ENCODE measurements around the gene RASA2.

The RASA2 gene

DNA sequence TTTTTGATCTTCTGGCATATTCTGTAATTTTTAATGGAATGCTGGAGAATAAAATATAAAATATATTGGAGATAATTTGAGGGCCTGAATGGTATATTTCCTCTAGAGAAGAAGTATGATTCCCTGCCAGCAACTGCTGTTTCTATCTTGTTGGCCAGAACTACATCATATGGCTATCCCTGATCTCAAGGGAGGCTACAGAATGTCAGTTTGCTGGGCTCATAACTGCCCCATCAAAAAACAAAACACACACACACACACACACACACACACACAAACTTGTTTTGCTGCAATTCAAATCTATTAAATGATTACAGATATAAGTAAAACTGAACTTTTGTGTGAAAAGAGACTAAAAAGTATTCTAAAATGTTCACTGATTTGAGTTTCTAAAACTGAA is 51.0 kb downstream of the RASA2 start:
- H3K27me3 ChIP-seq (ENCODE audit: control insufficient read depth, insufficient read depth, low read length) = no peaks in the 10 kb centered on the region
- H3K36me3 ChIP-seq (ENCODE audit: control insufficient read depth, insufficient read depth, low read length) = peaks cover 10% of the 10 kb centered on the region
- no peaks in the 10 kb centered on the region; the same call in 1 of the 2 replicates for H3K9me3 ChIP-seq (ENCODE audit: control insufficient read depth, insufficient read depth, low read length)

DNA sequence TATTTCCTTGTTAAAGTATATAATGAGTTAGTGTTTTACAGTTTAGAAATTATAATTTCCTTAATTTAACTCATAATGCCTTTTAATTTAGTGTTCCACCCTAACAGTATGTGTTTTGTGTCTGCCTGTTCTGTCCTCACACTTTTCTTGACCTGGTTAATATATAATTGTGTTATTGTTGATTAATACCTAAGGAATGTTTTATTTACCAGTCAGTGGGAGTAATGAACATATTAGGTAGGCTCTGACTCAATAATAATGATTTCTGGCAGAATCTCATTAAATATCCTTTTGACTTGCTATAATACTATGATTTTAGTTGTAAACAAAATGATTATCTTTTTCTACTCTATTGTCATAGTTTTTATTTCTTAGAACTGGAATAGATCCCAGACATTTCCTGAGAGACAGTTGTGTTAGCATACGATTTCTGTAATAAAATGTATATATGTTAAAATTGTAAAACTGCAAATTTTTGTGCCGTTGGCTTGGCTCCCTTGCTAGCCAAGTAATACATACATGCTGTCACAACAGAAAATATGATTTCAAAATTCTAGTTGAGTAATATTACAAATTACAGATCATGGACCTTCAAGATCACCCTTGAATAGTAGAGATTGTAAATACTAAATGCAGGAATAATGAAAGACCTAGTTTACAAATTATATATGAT is 51.9 kb downstream of the RASA2 start:
- Histone ChIP-seq H3K27me3 (ENCODE audit: control insufficient read depth, insufficient read depth, low read length) (no peaks in the 10 kb centered on the region), H3K36me3 (ENCODE audit: control insufficient read depth, insufficient read depth, low read length) (peaks cover 10% of the 10 kb centered on the region), H3K9me3 (ENCODE audit: control insufficient read depth, insufficient read depth, low read length) (no peaks in the 10 kb centered on the region; the same call in 1 of the 2 replicates), H3K9ac (ENCODE audit: low read depth, low read length) (no peak overlapping the region), H3K4me1 (ENCODE audit: control insufficient read depth, insufficient read depth, low read length) (no peaks in the 10 kb centered on the region), H3K27ac (ENCODE audit: low read depth, low read length) (no peak overlapping the region), H3K4me3 (ENCODE audit: low read depth, low read length) (no peak overlapping the region)

More for the DNA sequence above, 51.0 kb downstream of the RASA2 start:
- no peak overlapping the region for H3K9ac ChIP-seq (ENCODE audit: low read depth, low read length)
- H3K4me3 ChIP-seq (ENCODE audit: low read depth, low read length) = no peak overlapping the region
- H3K27ac ChIP-seq (ENCODE audit: low read depth, low read length) = no peak overlapping the region
- no peaks in the 10 kb centered on the region for H3K4me1 ChIP-seq (ENCODE audit: control insufficient read depth, insufficient read depth, low read length)

DNA sequence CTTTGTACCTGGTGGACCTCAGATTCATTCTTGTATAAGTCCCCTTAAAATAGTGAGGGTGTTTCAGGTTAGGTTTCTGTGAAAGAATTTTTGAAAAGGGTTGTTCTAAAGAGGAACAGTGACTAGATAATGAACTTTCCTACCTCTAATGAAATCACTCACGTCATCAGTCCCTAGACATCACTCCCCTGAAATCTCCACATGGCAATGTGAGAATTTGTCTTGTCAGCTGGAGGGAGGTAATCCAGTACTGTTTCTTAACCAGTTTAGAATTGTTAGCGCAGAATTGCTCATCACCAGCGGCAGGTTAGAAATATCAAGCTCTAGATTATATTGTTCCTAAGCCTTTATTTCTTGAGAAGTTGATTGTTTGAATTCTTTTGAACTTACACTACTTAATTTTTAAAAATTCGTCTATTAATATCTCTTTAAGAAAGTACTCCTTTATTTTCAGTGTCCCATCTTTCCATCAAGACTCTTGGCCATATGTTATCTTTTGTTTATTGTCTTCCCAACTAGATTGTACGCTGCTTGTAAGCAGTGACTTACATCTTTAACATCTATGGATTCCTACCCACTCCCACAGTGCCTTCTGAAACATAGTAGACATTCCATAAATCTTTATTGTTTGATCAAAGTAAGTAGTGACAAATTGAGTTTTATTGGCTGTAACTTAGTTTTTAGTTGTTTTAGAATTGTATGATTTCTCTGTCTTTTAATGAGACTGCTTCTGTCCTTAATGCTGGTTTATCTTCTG is 52.8 kb downstream of the RASA2 start:
- no peaks in the 10 kb centered on the region for H3K4me1 ChIP-seq (ENCODE audit: control insufficient read depth, insufficient read depth, low read length)
- H3K9me3 ChIP-seq (ENCODE audit: control insufficient read depth, insufficient read depth, low read length) = no peaks in the 10 kb centered on the region; the same call in 1 of the 2 replicates
- no peaks in the 10 kb centered on the region for H3K27me3 ChIP-seq (ENCODE audit: control insufficient read depth, insufficient read depth, low read length)
- no peak overlapping the region for H3K9ac ChIP-seq (ENCODE audit: low read depth, low read length)
- H3K36me3 ChIP-seq (ENCODE audit: control insufficient read depth, insufficient read depth, low read length) = peaks cover 11% of the 10 kb centered on the region
- no peak overlapping the region for H3K27ac ChIP-seq (ENCODE audit: low read depth, low read length)
- H3K4me3 ChIP-seq (ENCODE audit: low read depth, low read length) = no peak overlapping the region

DNA sequence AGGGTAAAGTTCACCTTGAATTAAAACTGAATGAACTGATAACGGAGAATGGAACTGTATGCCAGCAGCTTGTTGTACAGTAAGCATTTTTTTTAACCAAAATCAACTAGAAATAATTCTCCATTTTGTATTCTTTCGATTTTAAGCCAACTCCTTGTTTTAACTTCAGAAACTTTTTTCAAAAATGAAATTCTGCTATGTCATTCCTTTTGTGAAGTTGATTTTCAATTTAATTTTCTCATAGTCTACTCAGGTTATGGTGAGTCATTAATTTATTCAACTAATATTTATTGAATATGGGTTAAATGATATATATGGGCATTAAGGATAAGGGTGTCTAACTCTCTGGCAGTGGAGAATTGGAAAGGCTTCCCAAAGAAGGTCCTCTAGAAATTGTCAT is 53.7 kb downstream of the RASA2 start:
- no peaks in the 10 kb centered on the region for H3K4me1 ChIP-seq (ENCODE audit: control insufficient read depth, insufficient read depth, low read length)
- no peaks in the 10 kb centered on the region; the same call in 1 of the 2 replicates for H3K9me3 ChIP-seq (ENCODE audit: control insufficient read depth, insufficient read depth, low read length)
- H3K9ac ChIP-seq (ENCODE audit: low read depth, low read length) = no peak overlapping the region
- H3K27me3 ChIP-seq (ENCODE audit: control insufficient read depth, insufficient read depth, low read length) = no peaks in the 10 kb centered on the region
- H3K36me3 ChIP-seq (ENCODE audit: control insufficient read depth, insufficient read depth, low read length) = peaks cover 13% of the 10 kb centered on the region
- no peak overlapping the region for H3K4me3 ChIP-seq (ENCODE audit: low read depth, low read length)
- no peak overlapping the region for H3K27ac ChIP-seq (ENCODE audit: low read depth, low read length)

DNA sequence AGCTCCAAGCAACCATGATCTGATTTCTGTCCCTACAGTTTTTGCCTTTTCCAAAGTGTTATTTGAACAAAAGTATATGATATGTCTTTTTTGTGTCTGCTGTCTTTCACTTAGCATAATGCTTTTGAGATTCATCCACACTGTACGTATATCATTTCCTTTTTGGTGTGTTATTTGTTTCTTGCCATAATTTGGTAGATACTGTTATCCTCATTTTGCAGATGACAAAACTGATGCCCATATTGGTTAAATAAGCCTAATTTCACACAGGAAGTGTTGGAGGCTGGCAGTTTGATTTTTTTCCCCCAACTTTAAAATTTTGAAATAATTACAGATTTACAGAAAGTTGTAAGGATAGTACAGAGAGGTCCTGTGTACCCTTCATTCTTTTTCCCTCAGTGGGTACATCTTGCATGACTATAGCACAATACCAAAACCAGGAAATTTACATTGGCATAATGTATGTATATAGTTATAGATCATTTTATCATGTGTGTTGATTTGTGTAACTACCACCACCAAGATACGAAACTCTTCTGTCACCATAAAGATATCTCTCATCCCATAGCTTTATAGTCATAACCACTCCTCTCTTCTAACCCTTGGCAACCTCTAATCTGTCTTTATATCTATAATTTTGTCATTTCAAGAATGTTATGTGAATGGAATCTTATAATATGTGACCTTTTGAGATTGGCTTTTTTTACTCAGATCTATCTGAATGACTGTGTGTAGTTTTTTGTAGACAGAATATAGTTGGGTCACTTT is 55.6 kb downstream of the RASA2 start:
- Histone ChIP-seq H3K27me3 (ENCODE audit: control insufficient read depth, insufficient read depth, low read length) (no peaks in the 10 kb centered on the region), H3K9ac (ENCODE audit: low read depth, low read length) (no peak overlapping the region), H3K9me3 (ENCODE audit: control insufficient read depth, insufficient read depth, low read length) (no peaks in the 10 kb centered on the region), H3K4me1 (ENCODE audit: control insufficient read depth, insufficient read depth, low read length) (no peaks in the 10 kb centered on the region), H3K27ac (ENCODE audit: low read depth, low read length) (no peak overlapping the region), H3K4me3 (ENCODE audit: low read depth, low read length) (no peak overlapping the region), H3K36me3 (ENCODE audit: control insufficient read depth, insufficient read depth, low read length) (peaks cover 9% of the 10 kb centered on the region)

DNA sequence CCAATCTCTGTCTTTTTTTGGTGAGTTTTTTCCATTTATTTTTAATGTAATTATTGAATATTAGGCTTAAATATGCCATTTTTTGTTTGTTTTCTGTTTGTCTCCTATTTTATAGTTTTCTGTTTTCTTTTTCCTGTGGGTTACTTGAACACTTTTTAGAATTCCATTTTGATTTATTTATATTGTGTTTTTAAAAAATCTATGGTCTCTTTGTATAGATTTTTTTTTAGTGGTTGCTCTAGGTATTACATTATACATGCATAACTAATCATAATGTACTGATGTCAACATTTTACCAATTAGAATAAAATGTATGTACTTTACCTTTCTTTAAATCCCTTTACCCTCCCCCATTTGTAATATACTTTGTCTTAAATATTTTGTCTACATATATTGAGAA is 56.2 kb downstream of the RASA2 start:
- Histone ChIP-seq H3K4me1 (ENCODE audit: control insufficient read depth, insufficient read depth, low read length) (no peaks in the 10 kb centered on the region), H3K27ac (ENCODE audit: low read depth, low read length) (no peak overlapping the region), H3K9ac (ENCODE audit: low read depth, low read length) (no peak overlapping the region), H3K9me3 (ENCODE audit: control insufficient read depth, insufficient read depth, low read length) (no peaks in the 10 kb centered on the region), H3K4me3 (ENCODE audit: low read depth, low read length) (no peak overlapping the region), H3K36me3 (ENCODE audit: control insufficient read depth, insufficient read depth, low read length) (peaks cover 9% of the 10 kb centered on the region), H3K27me3 (ENCODE audit: control insufficient read depth, insufficient read depth, low read length) (no peaks in the 10 kb centered on the region)

DNA sequence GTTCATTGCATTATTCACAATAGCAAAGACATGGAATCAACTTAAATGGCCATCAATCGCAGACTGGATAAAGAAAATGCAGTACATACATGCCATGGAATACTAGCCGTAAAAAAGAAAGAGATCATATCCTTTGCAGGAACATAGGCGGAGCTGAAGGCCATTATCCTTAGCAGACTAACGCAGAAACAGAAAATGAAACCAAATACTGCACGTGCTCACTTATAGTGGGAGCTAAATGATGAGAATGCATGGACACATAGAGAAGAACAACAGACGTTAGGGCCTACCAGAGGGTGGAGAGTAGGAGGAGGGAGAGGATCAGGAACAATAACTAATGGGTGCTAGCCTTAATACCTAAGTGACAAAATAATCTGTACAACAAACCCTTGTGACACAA is 57.9 kb downstream of the RASA2 start:
- H3K36me3 ChIP-seq (ENCODE audit: control insufficient read depth, insufficient read depth, low read length) = peaks cover 9% of the 10 kb centered on the region
- no peaks in the 10 kb centered on the region for H3K4me1 ChIP-seq (ENCODE audit: control insufficient read depth, insufficient read depth, low read length)
- H3K27ac ChIP-seq (ENCODE audit: low read depth, low read length) = no peak overlapping the region
- H3K27me3 ChIP-seq (ENCODE audit: control insufficient read depth, insufficient read depth, low read length) = no peaks in the 10 kb centered on the region
- no peak overlapping the region for H3K9ac ChIP-seq (ENCODE audit: low read depth, low read length)
- no peak overlapping the region for H3K4me3 ChIP-seq (ENCODE audit: low read depth, low read length)
- H3K9me3 ChIP-seq (ENCODE audit: control insufficient read depth, insufficient read depth, low read length) = no peaks in the 10 kb centered on the region

DNA sequence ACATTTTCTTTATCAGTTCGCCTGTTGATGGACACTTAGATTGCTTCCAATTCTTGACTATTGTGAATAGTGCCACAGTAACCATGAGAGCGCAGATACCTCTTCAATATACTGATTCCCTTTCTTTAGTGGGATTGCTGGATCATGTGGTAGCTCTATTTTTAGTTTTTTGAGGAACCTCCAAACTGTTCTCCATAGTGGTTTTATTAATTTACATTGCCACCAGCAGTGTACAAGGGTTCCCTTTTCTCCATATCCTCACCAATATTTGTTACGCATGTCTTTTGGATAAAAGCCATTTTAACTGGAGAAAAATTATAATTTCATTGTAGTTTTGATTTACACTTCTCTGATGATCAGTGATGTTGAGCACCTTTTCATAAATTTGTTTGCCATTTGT is 59.3 kb downstream of the RASA2 start:
- H3K27ac ChIP-seq (ENCODE audit: low read depth, low read length) = no peak overlapping the region
- H3K4me1 ChIP-seq (ENCODE audit: control insufficient read depth, insufficient read depth, low read length) = no peaks in the 10 kb centered on the region
- H3K9ac ChIP-seq (ENCODE audit: low read depth, low read length) = no peak overlapping the region
- H3K36me3 ChIP-seq (ENCODE audit: control insufficient read depth, insufficient read depth, low read length) = peaks cover 6% of the 10 kb centered on the region
- no peaks in the 10 kb centered on the region for H3K27me3 ChIP-seq (ENCODE audit: control insufficient read depth, insufficient read depth, low read length)
- H3K9me3 ChIP-seq (ENCODE audit: control insufficient read depth, insufficient read depth, low read length) = no peaks in the 10 kb centered on the region
- H3K4me3 ChIP-seq (ENCODE audit: low read depth, low read length) = no peak overlapping the region

DNA sequence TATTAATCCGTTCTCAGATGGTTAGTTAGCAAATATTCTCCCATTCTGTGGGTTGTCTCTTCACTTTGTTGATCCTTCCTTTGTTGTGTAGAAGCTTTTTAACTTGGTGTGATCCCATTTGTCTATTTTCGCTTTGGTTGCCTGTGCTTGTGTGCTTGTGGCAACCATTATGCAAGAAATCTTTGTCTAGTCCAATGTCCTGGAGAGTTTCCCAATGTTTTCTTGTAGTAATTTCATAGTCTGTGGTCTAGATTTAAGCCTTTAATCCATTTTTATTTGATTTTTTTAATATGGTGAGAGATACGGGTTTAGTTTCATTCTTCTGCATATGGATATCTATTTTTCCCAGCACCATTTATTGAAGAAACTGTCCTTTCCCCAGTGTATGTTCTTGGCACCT is 59.8 kb downstream of the RASA2 start:
- Histone ChIP-seq H3K36me3 (ENCODE audit: control insufficient read depth, insufficient read depth, low read length) (peaks cover 6% of the 10 kb centered on the region), H3K27me3 (ENCODE audit: control insufficient read depth, insufficient read depth, low read length) (no peaks in the 10 kb centered on the region), H3K4me1 (ENCODE audit: control insufficient read depth, insufficient read depth, low read length) (no peaks in the 10 kb centered on the region), H3K4me3 (ENCODE audit: low read depth, low read length) (no peak overlapping the region), H3K9ac (ENCODE audit: low read depth, low read length) (no peak overlapping the region), H3K27ac (ENCODE audit: low read depth, low read length) (no peak overlapping the region), H3K9me3 (ENCODE audit: control insufficient read depth, insufficient read depth, low read length) (no peaks in the 10 kb centered on the region)

DNA sequence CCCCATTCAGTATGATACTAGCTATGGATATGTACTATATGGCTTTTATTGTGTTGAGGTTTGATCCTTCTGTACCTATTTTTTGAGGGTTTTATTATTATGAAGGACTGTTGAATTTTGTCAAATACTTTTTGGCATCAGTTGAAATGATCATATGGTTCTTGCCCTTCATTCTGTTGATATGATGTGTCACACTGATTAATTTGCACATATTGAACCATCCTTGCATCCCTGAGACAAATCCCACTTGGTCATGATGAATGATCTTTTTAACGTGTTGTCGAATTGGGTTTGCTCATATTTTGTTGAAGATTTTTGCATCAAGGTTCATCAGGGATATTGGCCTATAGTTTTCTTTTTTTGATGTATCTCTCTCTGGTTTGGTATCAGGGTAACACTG is 61.0 kb downstream of the RASA2 start:
- H3K9ac ChIP-seq (ENCODE audit: low read depth, low read length) = no peak overlapping the region
- H3K27ac ChIP-seq (ENCODE audit: low read depth, low read length) = no peak overlapping the region
- no peak overlapping the region for H3K4me3 ChIP-seq (ENCODE audit: low read depth, low read length)
- peaks cover 6% of the 10 kb centered on the region for H3K36me3 ChIP-seq (ENCODE audit: control insufficient read depth, insufficient read depth, low read length)
- H3K9me3 ChIP-seq (ENCODE audit: control insufficient read depth, insufficient read depth, low read length) = no peaks in the 10 kb centered on the region
- H3K27me3 ChIP-seq (ENCODE audit: control insufficient read depth, insufficient read depth, low read length) = no peaks in the 10 kb centered on the region
- H3K4me1 ChIP-seq (ENCODE audit: control insufficient read depth, insufficient read depth, low read length) = no peaks in the 10 kb centered on the region

Data from HUES48 (cell line).